Skin epidermis (tissue), 12 donors: ENCODE data around the gene ANTXR1.

Source experiments
- H3K27ac ChIP-seq, 21 experiments: fragments of 200-600 bp; sonication (generic) in 11 of 21; one replicate each; pipeline ENCODE4 v1.5.0; 2020; ENCODE audit warnings: mild to moderate bottlenecking in 3 of 21, inconsistent platforms in 2 of 21, moderate library complexity in 2 of 21
- H3K4me3 ChIP-seq, 7 experiments: fragments of 200-600 bp; sonication (generic) in 2 of 7; one replicate each; pipeline ENCODE4 v1.5.0; 2020; ENCODE audit warnings: inconsistent platforms in 2 of 7, mild to moderate bottlenecking in 2 of 7, moderate library complexity in 1 of 7

ANTXR1 gene

GRCh38 chr2:69143748-69144360, 130.9 kb downstream of the ANTXR1 start:
- H3K27ac ChIP-seq = no peak overlapping the region

GRCh38 chr2:69145204-69145603, 132.2 kb downstream of the ANTXR1 start:
- no peak overlapping the region for H3K4me3 ChIP-seq
- H3K27ac ChIP-seq = no peak overlapping the region

More at GRCh38 chr2:69143748-69144360, 130.9 kb downstream of the ANTXR1 start:
- no peak overlapping the region for H3K4me3 ChIP-seq

- peak overlapping the region in 2 of 21 experiments; percentile 17 to 35 for H3K27ac ChIP-seq
These were observed 135.0 kb downstream of the ANTXR1 start for GRCh38 chr2:69147841-69148533.

DNA sequence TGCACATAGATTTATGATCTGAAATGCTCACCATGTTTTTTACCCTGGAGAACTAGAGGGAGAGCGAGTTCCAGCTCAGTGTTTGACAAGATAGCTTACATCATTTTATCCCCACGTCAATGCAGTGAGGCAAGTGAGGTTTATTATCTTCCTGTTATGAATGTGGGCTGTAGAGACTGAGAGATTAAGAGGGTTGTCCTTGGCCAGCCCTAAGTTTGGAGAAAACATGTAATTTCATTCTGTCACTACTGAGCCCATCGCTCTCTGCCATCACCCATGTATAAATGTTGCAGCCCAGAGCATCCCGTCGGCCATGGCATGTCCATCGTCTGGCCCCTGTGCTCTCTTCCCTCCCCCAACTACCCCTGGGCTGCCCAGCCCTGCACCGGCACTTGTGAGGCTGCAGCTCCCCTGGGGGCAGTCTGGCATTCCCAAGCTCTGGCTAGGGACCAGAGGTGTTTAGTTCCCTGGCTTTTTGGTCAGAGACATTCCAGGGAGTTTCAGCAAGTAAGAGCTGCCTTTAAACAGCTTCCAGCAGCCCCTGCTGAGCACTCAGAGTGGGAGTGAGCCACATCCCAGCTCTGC, 136.7 kb downstream of the ANTXR1 start:
- H3K4me3 ChIP-seq = no peak overlapping the region
- H3K27ac ChIP-seq = peak overlapping the region in 5 of 21 experiments; percentile 26 to 66 (median 39)

More at GRCh38 chr2:69147841-69148533, 135.0 kb downstream of the ANTXR1 start:
- H3K4me3 ChIP-seq = no peak overlapping the region

DNA sequence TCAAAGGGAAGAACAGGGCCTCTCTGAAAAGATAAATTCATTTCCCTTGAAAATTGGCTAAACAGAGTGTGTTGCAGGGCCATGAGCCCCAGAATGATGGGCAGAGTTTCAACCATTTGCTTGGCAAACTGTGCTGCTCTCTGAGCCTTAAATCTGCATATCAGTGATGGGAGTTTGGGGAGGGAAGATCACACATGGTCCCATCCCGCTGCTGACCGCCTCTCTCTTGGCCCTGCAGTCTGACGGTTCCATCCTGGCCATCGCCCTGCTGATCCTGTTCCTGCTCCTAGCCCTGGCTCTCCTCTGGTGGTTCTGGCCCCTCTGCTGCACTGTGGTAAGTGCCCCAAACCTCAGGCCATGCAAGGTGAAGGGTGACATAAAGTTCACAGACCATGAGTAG, 139.0 kb downstream of the ANTXR1 start:
- Histone ChIP-seq H3K27ac (peak overlapping the region in 1 of 21 experiments; percentile 42), H3K4me3 (no peak overlapping the region)

DNA sequence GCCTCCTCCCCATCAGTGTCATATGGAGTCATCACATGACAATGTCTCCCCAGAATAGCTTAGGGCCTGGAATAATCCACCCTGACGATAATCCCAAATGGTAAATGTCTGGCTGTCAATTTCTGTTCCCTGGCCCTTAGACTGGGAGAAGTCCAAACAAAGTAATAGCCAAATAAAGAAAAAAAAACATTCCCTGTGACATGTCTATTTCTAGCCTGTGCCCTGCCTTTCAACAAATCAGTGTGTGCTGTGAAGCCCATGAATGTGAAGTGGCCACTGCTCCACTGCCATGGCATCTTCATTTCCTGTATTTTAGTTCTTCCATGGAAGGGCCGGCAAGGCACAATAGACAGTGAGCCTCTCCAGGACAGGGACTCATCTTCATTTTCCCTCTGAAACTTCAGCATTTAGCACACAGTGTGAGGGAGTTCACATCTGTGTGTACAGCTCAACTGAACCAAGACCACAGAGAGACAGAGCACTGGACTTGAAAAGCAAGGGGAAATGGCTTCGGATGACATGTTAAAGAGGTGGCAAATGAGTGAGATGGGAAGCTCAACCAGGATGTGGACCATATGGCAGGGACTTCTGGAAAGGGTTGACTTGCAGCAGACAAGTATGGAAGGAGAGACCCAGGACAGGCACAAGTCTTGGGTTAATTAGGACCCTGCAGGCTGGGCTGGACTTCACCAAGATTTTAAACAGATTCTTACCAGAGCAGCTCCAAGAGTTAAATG, 140.0 kb downstream of the ANTXR1 start:
- Histone ChIP-seq H3K27ac (peak overlapping the region in 6 of 21 experiments; percentile 2 to 66 (median 43)), H3K4me3 (no peak overlapping the region)

DNA sequence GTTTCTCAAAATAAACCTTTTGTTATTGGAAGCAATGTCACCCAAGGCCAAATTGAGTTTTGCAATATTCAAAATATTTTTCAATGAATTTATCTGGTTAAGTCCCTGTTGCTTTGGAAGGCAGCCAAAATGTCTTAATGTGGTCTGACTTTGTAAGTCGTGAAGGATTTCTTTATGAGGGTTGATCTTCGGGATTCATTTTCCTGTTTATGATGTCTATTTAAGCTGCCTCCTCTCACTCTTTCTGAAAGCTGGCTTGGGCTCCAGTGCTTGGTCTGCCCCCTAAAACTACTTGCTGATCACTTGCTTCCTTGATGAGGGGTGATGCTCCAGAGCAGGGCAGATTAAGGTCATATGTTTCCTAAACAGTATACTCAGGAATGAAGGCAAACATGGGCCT, 141.1 kb downstream of the ANTXR1 start:
- Histone ChIP-seq H3K27ac (peak overlapping the region in 7 of 21 experiments; percentile 1 to 66 (median 34)), H3K4me3 (no peak overlapping the region)

DNA sequence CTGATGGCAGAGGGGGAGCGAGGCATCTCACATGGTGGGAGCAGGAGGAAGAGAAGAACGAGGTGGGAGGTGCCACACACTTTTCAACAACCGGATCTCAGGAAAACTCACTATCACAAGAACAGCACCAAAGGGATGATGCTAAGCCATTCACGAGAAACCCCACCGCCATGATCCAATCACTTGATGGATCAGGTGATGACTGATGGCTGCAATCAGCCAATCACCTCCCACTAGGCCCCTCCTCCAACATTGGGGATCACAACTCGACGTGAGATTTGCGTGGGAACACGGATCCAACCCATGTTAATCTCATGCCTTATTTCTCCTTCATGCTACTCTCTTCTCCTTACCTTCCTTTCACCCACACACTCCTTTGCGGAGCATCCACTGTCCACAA, 143.6 kb downstream of the ANTXR1 start:
- Histone ChIP-seq H3K27ac (no peak overlapping the region), H3K4me3 (no peak overlapping the region)

GRCh38 chr2:69157441-69157840, 144.5 kb downstream of the ANTXR1 start:
- Histone ChIP-seq H3K27ac (no peak overlapping the region), H3K4me3 (no peak overlapping the region)

- H3K4me3 ChIP-seq = no peak overlapping the region
- peak overlapping the region in 5 of 21 experiments; percentile 25 to 33 (median 28) for H3K27ac ChIP-seq
These were observed 147.0 kb downstream of the ANTXR1 start for GRCh38 chr2:69159986-69160385.

GRCh38 chr2:69162057-69162456, 149.1 kb downstream of the ANTXR1 start:
- peak overlapping the region in 11 of 21 experiments; percentile 0 to 79 (median 27) for H3K27ac ChIP-seq
- no peak overlapping the region for H3K4me3 ChIP-seq

- H3K27ac ChIP-seq = peak overlapping the region in 9 of 21 experiments; percentile 8 to 79 (median 51)
- no peak overlapping the region for H3K4me3 ChIP-seq
These were observed 150.1 kb downstream of the ANTXR1 start for GRCh38 chr2:69163109-69163508.

- Histone ChIP-seq H3K4me3 (no peak overlapping the region), H3K27ac (peak overlapping the region in 9 of 21 experiments; percentile 8 to 73 (median 51))
These were observed 150.6 kb downstream of the ANTXR1 start for GRCh38 chr2:69163556-69163955.

- H3K27ac ChIP-seq = peak overlapping the region in 6 of 21 experiments; percentile 12 to 73 (median 50)
- no peak overlapping the region for H3K4me3 ChIP-seq
These were observed 151.2 kb downstream of the ANTXR1 start for GRCh38 chr2:69164061-69164778.

DNA sequence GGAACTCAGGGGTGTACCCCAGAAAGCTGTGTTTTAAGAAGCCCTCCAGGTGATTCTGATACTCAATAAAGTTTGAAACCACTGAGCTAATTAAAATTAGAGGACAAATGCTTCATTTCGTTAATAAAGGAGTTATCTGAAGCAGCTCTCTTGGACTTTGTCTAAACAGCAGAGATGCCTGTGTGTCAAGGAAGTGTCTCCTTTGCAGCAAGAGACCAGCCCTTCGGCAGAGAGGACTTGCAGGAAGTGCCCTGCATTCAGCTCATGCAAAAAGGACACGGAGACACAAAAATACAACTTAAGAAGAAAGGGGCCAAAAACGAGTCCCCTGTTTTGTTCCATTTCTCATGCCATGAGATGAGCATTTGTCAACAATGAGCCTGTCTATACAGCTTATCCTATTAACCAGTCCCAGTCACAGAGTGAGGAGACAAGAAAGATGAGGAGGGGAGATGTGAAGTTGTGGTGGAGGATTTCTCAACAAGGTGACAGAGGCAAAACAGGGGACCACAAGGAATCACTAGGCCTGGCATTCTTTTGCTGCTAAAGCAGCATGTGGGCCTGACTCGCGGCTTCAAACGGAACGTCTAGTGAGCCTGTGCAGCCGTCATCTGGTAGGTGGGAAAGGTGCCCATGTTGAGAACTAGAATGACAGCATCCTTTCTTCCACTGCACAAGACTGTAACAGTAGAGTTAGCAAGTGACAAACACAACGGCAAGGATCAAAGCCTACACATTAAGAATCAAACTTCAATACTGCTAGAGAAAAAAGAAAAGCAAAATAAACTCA, 152.3 kb downstream of the ANTXR1 start:
- Histone ChIP-seq H3K27ac (peak overlapping the region in 4 of 21 experiments; percentile 7 to 73 (median 39)), H3K4me3 (no peak overlapping the region)

GRCh38 chr2:69166465-69166811, 153.5 kb downstream of the ANTXR1 start:
- H3K27ac ChIP-seq = no peak overlapping the region
- H3K4me3 ChIP-seq = no peak overlapping the region

DNA sequence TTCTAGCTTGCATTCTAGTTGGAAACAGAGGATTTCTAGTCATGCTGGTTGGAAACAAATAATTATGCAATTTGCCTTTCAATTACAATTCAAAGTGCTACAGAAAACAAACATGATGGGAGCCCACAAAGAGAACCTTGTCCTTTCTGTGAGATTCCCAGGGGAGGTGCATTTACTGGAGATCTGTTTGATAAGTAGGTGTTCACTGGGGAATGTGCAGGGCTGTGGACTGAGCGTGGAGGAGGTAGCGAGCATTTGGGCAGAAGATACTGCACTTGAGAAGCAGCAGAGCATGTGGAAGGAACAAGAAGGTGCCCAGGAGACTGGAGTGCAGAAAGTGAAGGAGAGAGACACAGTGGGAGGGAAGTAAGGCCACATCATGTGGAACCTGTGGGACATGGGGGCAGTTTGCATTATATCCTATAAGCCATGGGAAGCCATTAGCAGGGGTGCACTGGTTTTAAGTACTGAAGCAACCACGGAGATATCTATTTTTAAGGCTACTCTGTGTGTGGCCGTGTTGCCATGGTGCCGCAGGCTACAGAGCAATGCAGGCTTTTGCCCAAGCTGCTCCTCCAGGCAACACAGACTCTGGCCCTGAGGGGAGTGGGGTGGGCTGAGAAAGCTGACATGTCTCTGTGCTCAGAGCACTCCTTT, 154.0 kb downstream of the ANTXR1 start:
- peak overlapping the region in 4 of 21 experiments; percentile 2 to 46 (median 18) for H3K27ac ChIP-seq
- H3K4me3 ChIP-seq = no peak overlapping the region

- Histone ChIP-seq H3K27ac (peak overlapping the region in 4 of 21 experiments; percentile 2 to 46 (median 18)), H3K4me3 (no peak overlapping the region)
These were observed 154.5 kb downstream of the ANTXR1 start for GRCh38 chr2:69167469-69167822.
